HG03066 (cell line): Measurements from ENCODE around the gene USP5.

Experiments used
- ATAC-seq: cut with Tn5 transposase; IDR thresholded peaks from one replicate; pipeline ENCODE4 v1.9.1; 2021; ENCODE audit warnings: low read depth; ENCODE audit not compliant: unreplicated experiment

The USP5 gene

DNA sequence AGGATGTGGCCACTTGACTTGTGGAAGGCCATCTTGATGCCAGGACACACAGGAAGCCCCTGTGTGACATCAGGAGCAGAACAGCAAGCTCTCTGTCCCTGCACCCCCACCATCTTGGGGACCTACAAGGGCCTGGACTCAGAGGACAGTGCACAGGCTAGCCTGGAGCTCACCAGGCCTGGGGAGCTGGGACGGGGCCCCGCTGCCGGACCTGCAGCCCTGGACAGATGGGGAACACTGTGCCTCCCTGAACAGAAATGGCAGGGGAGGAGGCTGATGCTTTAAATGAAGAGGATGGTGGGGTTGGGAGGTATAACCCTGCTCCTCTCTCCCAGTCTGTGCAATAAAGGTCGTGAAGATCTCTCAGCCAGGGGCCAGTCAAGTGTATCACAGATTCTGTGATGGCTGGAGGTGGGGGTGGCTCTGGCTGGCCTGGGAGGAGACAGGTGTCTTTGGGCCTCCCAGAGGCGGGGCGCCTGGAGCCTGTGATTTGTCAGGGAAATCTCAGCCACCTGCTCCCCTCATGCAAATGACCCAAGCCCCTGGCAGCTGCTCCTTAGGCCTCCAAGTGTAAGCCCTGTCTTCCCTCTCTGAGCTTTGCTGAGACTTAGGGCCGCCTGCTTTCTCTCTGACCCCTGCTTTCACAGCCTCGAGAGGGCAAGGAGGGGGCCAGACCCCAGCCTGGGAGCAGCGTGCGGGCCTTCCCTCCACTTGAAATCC is 12.3 kb upstream of the USP5 start:
- peak; percentile 89 for ATAC-seq

DNA sequence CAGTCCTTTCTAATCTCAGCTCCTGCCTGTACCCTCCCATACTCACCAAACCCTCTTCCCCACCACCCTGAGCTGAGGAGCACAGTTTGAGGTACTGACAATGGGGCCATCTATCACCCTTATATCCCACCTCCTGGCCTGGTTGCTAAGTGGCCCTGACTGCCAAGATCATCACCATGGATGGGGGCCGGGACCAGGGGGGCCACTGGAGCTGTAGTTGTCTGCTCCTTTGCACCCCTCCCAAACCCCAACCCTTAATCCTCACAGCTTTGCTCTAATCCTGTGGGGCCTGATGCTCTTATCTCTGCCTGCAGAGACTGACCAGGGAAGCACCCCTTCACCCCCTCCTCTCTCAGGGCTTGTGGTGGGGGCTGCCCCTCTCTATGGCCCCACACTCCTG is 11.6 kb upstream of the USP5 start:
- no peak for ATAC-seq

- ATAC-seq, result no peak
Measured at GRCh38 chr12:6840761-6841515, 11.0 kb upstream of the USP5 start, which contains the start of gene GNB3. Gene GNB3 (plus strand): TSS chr12:6840925. CDS start chr12:6841288, 363 bp downstream.

DNA sequence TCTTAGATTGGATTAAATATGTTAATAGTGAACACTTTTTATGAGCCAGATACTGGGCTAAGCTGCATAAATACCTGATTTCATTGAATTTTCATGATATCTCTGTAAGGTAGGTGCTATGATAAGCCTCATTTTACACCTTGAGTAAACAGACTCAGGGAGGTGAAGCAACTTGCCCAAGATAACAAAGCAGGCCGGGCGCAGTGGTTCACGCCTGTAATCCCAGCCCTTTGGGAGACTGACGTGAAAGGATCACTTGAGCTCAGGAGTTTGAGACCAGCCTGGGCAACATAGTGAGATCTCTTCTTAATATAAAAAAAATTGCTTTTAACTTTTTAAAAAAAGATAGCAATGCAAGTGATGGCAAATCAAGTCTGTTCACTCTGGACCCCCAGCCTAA is 9.9 kb upstream of the USP5 start:
- ATAC-seq, result no peak

DNA sequence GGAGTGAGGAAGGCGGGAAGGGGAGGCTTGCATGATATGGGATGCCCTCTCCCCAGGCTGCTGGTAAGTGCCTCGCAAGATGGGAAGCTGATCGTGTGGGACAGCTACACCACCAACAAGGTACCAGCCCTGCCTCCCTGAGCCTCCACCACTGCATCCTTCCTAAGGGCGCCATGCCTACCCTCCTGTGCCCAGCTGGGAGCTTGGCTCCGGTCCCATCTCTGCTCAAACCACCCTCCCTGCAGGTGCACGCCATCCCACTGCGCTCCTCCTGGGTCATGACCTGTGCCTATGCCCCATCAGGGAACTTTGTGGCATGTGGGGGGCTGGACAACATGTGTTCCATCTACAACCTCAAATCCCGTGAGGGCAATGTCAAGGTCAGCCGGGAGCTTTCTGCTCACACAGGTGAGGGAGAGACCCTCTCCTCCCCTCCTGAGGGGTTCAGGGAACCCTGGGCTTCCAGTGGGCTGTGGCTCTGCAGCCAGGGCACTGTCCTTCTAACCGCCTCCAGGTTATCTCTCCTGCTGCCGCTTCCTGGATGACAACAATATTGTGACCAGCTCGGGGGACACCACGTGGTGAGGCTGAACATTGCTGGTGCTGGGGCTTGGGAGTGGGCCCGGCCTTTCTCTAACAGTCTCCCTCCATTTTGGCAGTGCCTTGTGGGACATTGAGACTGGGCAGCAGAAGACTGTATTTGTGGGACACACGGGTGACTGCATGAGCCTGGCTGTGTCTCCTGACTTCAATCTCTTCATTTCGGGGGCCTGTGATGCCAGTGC is 8.6 kb upstream of the USP5 start:
- ATAC-seq, result no peak

DNA sequence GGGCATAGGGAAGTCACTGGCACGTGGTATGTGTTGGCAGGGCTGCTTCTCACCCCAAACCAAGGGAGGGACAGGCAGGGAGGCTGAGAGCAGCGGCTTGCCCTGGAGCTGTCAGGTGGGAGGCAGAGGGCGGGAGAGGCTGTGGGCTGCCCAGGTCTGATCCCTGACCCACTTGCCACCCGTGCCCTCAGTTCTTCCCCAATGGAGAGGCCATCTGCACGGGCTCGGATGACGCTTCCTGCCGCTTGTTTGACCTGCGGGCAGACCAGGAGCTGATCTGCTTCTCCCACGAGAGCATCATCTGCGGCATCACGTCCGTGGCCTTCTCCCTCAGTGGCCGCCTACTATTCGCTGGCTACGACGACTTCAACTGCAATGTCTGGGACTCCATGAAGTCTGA is 6.6 kb upstream of the USP5 start:
- no peak for ATAC-seq

DNA sequence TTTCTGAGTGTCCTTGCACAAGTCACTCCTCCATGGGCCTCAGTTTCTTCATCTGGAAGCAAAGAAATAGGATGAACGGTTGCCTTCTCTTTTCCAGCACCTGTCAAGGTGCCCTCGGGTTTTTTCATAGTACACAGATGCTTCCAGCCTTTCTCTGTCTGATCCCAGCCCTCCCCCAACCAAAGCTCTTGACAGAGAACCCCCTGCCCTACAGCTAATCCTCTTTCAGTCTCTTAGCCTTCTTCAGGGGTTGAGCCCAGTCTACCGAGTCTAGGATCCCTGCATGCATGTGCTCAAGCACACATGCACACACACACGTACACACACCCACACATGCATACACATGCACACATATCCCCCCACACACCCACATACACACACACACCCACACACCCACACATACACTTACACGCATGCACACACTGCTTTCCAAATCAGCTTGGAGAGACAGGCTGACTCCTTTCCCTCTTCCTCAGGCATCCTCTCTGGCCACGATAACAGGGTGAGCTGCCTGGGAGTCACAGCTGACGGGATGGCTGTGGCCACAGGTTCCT is 5.6 kb upstream of the USP5 start:
- ATAC-seq, result no peak

DNA sequence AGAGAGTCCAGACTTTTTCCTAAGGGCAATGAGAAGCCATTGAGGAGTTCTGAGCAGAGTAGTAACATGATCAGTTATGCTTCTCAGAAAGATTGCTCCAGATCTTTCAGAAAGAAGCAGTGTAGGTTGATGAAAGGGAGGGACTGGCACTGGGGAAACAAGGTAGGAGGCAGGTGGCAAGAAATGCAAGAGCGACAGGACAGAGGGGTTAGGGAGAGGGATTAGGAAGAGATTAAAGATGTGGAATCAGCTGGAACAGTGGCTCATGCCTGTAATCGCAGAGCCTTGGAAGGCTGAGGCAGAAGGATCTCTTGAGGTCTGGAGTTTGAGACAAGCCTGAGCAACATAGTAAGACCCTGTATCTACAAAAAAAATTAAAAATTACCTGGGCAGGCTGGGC is 4.3 kb upstream of the USP5 start:
- ATAC-seq, result no peak

- no peak for ATAC-seq
Measured at GRCh38 chr12:6849427-6849826, 2.5 kb upstream of the USP5 start.

DNA sequence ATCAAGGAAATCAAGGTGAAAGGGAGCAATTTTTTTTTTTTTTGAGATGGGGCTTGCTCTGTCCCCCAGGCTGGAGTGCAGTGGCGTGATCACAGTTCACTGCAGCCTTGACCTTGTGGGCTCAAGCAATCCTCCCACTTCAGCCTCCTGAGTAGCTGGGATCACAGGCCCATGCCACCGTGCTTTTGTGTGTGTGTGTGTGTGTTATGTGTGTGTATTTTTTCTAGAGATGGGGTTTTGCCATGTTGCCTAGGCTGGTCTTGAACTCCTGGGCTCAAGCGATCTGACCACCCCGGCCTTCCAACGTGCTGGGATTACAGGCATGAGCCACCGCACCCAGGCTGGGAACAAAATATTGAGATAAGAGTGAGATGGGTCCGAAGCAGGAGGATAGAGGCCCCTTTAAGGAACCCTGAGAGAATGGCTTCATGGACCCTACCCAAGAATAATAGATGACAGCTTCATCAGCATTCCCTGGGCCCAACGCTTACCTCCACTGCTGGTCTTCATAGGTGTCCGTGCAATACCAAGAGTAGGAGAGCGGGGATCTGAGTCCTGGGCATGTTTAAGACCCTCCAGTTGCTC is 1.9 kb upstream of the USP5 start:
- ATAC-seq, result no peak

DNA sequence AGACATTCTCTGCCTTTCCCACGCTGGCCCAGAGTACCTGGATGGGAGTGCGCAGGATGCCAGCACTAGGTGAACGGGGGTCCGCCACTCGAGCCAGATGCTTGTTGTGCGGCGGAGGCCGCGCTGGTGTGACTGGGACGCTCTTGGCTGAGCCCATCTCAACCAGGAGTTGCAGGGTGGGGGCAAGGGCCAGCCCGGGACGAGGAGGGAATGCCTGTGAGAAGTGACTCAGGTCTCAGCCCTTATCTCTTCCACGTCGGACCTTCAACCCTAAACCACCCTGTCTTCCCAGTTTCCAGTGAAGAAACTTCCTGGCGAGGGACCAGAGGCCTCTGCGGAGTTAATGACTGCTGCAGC is 1.2 kb upstream of the USP5 start:
- ATAC-seq, result no peak

- ATAC-seq, result peak; percentile 48
Measured at GRCh38 chr12:6851153-6851920, 613 bp upstream of the USP5 start, which contains the start of gene CDCA3. Gene CDCA3 (minus strand): TSS chr12:6851286. CDS start chr12:6850952, 334 bp downstream.

DNA sequence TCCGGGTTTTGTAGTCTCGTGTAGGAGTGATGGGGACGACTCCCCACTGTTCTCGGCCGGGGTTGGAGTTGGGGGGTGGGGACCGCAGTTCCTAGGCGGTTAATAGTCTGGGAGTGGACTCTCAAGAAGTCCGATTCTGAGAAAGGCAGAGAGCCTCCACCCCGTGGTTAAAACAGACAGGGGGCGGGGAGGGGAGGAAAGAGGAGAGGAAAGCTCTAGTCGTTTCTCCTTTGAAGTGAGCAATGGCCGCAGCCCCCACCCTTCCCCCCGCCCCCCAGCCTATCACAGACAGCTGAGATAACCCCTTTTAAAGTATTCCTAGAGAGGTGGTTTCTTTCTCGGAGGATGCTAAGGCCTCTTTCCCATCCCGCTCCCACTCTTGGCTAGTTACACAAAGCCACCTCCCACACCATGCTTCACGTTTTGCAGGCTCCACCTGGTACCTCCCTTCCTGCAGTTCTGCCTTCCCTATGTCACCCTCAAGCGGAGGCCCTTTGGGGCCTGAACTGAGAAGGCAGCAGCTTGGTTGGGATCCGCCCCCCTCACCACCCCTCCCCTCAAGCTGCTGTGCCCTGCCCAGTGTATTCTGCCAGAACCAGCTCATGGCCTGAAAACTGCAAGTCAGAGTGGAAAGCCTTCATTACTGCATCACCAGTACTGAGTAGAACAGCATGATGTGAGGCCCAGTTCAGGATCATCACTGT is 853 bp downstream of the USP5 start:
- ATAC-seq, result no peak

DNA sequence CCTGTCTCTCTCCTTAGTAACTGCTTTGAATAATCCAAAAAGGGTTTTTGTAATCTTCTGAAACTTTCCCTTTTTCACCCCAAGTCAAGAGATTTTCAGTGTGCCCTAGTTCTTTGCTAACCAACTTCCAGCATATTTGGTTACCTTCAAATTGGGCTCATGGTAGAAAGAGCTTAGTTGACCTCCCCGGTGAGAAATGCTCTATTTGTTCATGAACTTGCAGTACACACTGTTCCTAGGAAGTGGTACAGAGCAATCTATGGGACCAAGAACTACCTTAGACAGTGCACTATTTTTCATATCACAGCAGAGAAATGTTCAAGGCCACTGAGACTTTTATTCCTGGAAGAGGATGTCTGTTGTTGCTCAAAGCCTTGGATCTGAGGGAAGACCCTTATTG is 1.7 kb downstream of the USP5 start:
- no peak for ATAC-seq

DNA sequence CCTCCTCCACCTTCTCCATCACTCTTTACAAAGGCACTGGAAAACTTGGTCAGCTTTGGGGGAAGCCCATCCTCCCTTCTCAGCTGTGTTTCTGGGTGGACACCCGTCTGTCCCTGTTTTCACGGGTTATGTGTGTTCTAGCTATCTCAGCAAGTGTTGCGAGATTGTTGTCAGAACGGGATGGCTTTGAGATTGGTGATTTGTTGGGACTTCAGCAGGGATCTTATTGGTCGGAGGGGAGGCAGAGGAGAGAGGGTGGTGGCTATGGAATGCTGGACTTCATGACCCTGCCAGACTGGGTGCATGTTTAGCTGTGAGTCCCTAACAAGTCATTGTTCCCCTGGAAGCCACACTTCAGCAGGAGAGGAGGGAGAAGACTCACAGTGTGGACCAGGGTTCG is 2.1 kb downstream of the USP5 start:
- no peak for ATAC-seq

DNA sequence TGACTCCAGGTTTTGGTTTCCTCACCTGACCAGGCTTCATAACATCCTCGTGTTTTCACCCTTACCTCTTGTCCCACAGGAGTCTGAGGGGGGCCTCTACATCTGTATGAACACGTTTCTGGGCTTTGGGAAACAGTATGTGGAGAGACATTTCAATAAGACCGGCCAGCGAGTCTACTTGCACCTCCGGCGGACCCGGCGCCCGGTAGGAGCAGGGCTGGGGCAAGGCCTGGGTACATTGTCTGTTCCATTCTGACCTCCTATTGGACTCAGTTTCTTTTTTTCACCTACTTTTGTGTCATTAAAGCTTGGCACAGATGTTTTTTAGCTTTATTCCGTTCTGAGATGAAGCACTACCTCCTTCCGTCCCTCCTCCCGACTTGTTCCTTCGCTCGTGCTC is 3.4 kb downstream of the USP5 start:
- no peak for ATAC-seq

DNA sequence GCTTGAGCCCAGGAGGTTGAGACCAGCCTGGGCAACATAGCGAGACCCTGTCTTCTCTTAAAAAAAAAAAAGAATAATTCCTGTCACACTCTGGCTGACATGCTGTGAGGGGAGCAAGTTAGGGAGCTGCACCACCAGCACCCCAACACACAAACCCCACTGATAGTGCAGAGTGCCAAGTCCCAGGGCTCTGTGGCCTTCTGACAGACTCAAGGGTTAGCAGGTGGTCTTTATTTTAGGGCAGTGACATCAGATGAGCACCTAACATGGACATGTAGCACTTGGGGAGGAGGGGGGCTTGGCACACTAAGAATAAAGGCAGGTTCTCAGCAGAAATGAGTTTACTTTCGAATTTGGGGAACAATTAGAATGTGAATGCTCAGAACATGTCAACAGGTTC is 6.8 kb downstream of the USP5 start:
- ATAC-seq, result no peak

GRCh38 chr12:6860116-6860515 is 8.2 kb downstream of the USP5 start:
- ATAC-seq, result no peak

- ATAC-seq, result no peak
Measured at GRCh38 chr12:6860942-6861341, 9.0 kb downstream of the USP5 start.
